ENCODE data around the gene BRAP. TPM values are rescaled to one million over a fixed set of nuclear protein-coding genes. Genes with fewer than 3 reads are reported as not detected.
A peak's percentile ranks its signal among the peaks of the same experiment; 100 is the strongest.

Gene BRAP
- total RNA-seq, 1 experiment from 2014 or later = 24.7 TPM

- no peaks in the 10 kb centered on the region for H3K9me3 ChIP-seq (ENCODE audit: low read length)
- H3K9me2 ChIP-seq (replicated peaks; ENCODE audit: low read length) = no peaks in the 10 kb centered on the region
- no peak for ATAC-seq
- no peak overlapping the region for H3K4me3 ChIP-seq (ENCODE audit: low read length)
- ChIA-PET POLR2A (ENCODE audit: unreplicated experiment) (no interaction called here), CTCF (no interaction called here)
- H3F3A ChIP-seq (ENCODE audit: low read length, unreplicated experiment) = no peaks in the 10 kb centered on the region
- H3K9ac ChIP-seq (ENCODE audit: low read length) = no peak overlapping the region
- no peak for TF ChIP-seq EZH2phosphoT487 (IDR thresholded peaks at IDR 0.05; ENCODE audit: borderline replicate concordance, low read length)
- no peak for TF ChIP-seq EZH2 (IDR thresholded peaks at IDR 0.05; ENCODE audit: low read length, unreplicated experiment)
- no peak for TF ChIP-seq CTCF (conservative IDR thresholded peaks at IDR 0.05; ENCODE audit: low read depth, low read length)
- H2AFZ ChIP-seq (ENCODE audit: low read length) = no peak overlapping the region
- no TSS peak for BruUV-seq (replicated peaks)
- no peaks in the 10 kb centered on the region for H3K27me3 ChIP-seq (ENCODE audit: low read length)
- H3K4me1 ChIP-seq (ENCODE audit: insufficient read depth, low read length) = no peaks in the 10 kb centered on the region
- H3K27ac ChIP-seq (ENCODE audit: low read length) = no peak overlapping the region
- no peaks in the 10 kb centered on the region for H4K20me1 ChIP-seq (ENCODE audit: low read length)
- intact Hi-C loops (cut with micrococcal nuclease) = no loop called here
- no peak for DNase-seq
- no peaks in the 10 kb centered on the region for H3K79me2 ChIP-seq (ENCODE audit: low read length)
- no peak overlapping the region for H3K4me2 ChIP-seq (ENCODE audit: low read length)
- no peaks in the 10 kb centered on the region for H3K36me3 ChIP-seq (ENCODE audit: low read depth, low read length)
Observed at GRCh38 chr12:111616177-111616623, 69.6 kb downstream of the BRAP start.

- intact Hi-C loops (cut with micrococcal nuclease) = no loop called here
Observed at GRCh38 chr12:111607239-111607638, 78.5 kb downstream of the BRAP start.

More at GRCh38 chr12:111607239-111607638, 78.5 kb downstream of the BRAP start:
- Histone ChIP-seq H3K36me3 (ENCODE audit: low read depth, low read length) (no peaks in the 10 kb centered on the region), H3K9ac (ENCODE audit: low read length) (no peak overlapping the region), H3K27me3 (ENCODE audit: low read length) (no peaks in the 10 kb centered on the region), H3F3A (ENCODE audit: low read length, unreplicated experiment) (no peaks in the 10 kb centered on the region), H2AFZ (ENCODE audit: low read length) (no peak overlapping the region), H3K4me2 (ENCODE audit: low read length) (no peak overlapping the region), H4K20me1 (ENCODE audit: low read length) (no peaks in the 10 kb centered on the region), H3K4me1 (ENCODE audit: insufficient read depth, low read length) (no peaks in the 10 kb centered on the region), H3K4me3 (ENCODE audit: low read length) (no peak overlapping the region), H3K27ac (ENCODE audit: low read length) (no peak overlapping the region), H3K9me3 (ENCODE audit: low read length) (no peaks in the 10 kb centered on the region), H3K79me2 (ENCODE audit: low read length) (no peaks in the 10 kb centered on the region), H3K9me2 (replicated peaks; ENCODE audit: low read length) (no peaks in the 10 kb centered on the region)
- no peak for TF ChIP-seq EZH2 (IDR thresholded peaks at IDR 0.05; ENCODE audit: low read length, unreplicated experiment)
- no peak for TF ChIP-seq EZH2phosphoT487 (IDR thresholded peaks at IDR 0.05; ENCODE audit: borderline replicate concordance, low read length)
- no peak; the same call in 1 of the 2 replicates for TF ChIP-seq CTCF (conservative IDR thresholded peaks at IDR 0.05; ENCODE audit: low read depth, low read length)
- ATAC-seq (peak; percentile 27; the same call in 1 of the 2 replicates), DNase-seq (peak; percentile 21)
- POLR2A ChIA-PET (ENCODE audit: unreplicated experiment) = no interaction called here
- BruUV-seq (replicated peaks) = no TSS peak
- CTCF ChIA-PET = no interaction called here
